Measurements from ENCODE around the gene MFAP3.

The MFAP3 gene

DNA sequence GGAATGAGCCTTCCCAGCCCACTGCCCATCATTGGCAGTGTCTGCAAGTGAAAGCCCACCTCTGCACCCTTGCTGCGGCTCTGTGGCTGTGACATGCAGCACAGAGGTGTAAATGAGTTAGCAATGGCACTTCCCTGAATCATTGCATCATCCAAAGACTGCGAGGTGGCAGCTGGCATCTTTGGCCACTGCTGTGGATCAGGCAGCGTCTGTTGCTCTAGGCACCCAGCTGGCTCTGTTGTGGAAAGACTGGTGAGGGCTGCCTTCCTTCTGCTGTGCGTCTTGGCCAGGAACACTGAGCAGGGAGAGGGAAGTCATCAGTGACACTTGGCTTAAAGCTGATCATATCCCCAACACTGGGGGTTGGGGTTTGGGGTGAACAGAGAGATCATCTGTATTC, 64.5 kb downstream of the MFAP3 start:
- Histone ChIP-seq H3K27me3 (ENCODE audit: insufficient read depth, poor library complexity, severe bottlenecking) (no peaks in the 10 kb centered on the region), H3K4me1 (ENCODE audit: insufficient read depth, poor library complexity, severe bottlenecking) (no peaks in the 10 kb centered on the region), H3K4me3 (ENCODE audit: severe bottlenecking) (no peak overlapping the region), H3K9me3 (ENCODE audit: severe bottlenecking) (peaks cover 2% of the 10 kb centered on the region), H3K36me3 (ENCODE audit: low read depth) (no peaks in the 10 kb centered on the region), H3K27ac (ENCODE audit: poor library complexity, severe bottlenecking) (no peak overlapping the region)
- no peak for TF ChIP-seq CTCF (IDR thresholded peaks at IDR 0.05; ENCODE audit: poor library complexity, severe bottlenecking)
- ATAC-seq (ENCODE audit: low read depth) (no peak), DNase-seq (ENCODE audit: low spot score) (no peak)

Measured in RWPE2 (cell line).